Suppressor macrophage (primary cell): ENCODE data around the gene ZNF555.
"Not testable (repeated sequence)": the region's sequence is repeated elsewhere in the genome, so short reads cannot be mapped to it uniquely, and the experiment has no call there.

Experiments
- DNase-seq, 4 experiments: peaks; one replicate each; pipeline ENCODE4 v3.0.0-alpha.2; 2020 to 2022

Gene ZNF555

DNA sequence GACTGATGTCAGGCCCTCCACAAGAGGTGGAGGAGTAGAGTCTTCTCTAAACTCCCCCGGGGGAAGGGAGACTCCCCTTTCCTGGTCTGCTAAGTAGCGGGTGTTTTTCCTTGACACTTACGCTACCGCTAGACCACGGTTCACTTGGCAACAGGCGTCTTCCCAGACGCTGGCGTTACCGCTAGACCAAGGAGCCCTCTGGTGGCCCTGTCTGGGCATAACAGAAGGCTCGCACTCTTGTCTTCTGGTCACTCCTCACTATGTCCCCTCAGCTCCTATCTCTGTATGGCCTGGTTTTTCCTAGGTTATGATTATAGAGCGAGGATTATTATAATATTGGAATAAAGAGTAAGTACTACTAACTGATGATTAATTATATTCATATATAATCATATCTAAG lies 30.9 kb downstream of the ZNF555 start:
- peak in 3 of 4 experiments; percentile 24 to 43 (median 35) for DNase-seq

GRCh38 chr19:2877398-2878331 lies 36.4 kb downstream of the ZNF555 start:
- DNase-seq, result no peak

- DNase-seq, result no peak
Measured at GRCh38 chr19:2883686-2884439, 42.6 kb downstream of the ZNF555 start.

DNA sequence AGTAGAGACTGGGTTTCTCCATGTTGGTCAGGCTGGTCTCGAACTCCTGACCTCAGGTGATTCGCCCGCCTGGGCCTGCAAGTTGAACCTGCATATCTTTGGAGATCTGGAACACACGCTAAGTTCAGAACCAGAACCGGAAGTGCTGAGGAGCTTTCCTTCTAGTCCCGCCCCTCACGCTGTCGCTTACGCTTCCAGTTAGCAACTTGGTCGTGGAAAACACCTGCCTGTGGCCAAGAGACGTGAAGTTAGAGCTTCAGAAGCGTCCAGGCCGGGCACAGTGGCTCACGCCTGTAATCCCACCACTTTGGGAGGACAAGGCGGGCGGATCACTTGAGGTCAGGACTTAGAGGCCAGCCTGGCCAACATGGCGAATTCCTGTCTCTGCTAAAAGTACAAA lies 44.5 kb downstream of the ZNF555 start:
- no peak for DNase-seq

DNA sequence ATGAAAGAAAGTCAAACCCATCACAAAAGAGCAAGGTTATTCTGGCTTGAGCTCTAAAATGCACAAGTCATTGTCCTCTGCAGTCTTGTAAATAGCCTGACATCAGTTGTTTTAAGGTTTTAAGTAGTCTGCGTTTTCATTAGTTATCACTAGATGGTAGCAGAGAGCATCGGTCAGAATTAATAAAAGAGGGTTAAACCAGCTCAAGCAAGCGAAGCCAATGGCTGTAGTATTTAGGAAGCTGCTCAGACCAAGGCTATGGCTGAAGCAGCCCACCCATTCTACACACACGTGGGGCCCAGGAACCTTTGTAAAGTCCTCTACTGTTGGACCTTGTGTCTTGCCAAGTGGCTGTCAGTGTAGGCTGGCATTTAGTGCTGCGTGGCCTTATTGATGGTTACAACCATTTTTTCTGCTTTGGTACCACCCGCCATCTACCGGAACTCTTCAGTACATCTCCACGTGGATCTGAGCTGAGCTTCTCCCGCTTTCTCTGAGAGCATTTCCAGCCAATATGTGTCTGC lies 46.2 kb downstream of the ZNF555 start:
- DNase-seq, result peak; percentile 42 to 77 (median 60)

DNA sequence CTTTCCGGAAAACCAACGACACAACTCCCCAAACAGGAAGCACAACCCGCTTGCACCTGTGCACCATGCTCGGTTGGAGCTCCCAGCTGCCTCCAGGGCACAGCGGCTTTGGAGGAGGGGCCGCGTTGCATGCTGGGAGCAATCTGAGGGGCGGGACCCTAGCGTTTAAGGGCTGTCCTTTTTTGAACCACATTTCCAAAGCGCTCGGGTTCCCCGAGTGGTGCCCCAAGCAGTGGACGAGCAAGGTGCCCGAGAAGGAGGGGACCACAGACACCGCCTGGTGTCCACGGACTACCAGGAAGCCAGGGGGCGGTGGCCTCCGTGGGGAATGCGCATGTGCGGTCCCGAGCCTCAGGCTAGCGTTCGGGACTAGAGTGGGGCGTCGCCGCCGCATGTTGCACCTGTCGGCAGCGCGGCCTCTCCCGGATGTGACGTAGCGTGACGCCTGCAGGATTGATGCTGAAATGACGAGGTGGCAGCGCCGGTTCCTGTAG lies 47.5 kb downstream of the ZNF555 start:
- peak; percentile 6 to 31 (median 28) for DNase-seq

- not testable (repeated sequence) for DNase-seq
Measured at GRCh38 chr19:2890531-2890930, 49.3 kb downstream of the ZNF555 start.

- DNase-seq, result no peak
Measured at GRCh38 chr19:2896694-2897093, 55.4 kb downstream of the ZNF555 start.

DNA sequence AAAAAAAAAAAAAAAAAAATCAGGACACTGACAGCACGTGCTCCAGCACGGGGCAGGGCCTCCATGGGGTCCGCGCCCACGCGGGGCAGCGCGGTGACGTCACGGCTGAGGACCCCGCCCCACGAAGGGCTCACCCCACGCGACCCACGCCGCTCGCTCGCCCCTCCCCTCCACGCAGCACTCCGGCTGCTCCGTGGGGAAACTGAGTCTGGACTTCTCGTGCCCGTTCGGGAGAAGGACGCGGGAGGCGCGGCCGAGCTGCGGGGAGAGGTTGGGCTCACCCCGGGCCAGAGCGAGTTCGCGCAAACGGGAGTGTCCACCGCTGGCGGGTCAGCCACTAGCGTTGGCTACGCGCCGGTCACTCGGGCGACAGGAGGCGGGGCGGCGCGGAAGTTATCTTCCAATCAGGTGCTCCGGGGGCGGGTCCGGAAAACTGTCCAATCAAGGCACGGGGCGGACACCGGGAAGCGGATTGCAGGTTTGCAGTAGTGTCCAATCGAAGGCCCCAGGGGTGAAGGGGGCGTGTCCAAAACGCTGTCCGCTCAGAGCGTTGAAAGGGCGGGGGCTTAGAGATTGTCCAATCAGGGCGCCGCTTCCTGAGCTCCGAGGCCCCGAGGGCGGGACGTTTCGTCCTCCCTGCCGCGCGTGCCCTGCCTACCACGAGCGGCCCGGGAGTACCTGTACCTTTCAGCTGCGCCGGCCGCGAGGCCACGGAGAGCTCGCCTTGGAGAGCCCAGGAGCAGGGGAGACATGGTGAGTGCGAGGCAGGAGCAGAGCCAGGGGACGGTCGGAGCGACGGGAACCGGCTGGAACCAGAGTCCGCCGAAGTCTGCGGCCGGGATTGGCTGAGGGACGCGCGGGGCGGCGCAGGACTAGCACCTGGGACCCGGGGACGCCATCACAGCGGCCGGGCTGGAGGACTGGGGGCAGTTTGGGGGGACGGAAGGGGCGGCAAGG lies 59.3 kb downstream of the ZNF555 start, which contains the start of gene ZNF57:
ZNF57 (plus strand) TSS at position 633 of the 957 bp plus-strand sequence; CDS start at position 751, 118 bp downstream.
- DNase-seq, result peak; percentile 99 to 100 (median 100)

DNA sequence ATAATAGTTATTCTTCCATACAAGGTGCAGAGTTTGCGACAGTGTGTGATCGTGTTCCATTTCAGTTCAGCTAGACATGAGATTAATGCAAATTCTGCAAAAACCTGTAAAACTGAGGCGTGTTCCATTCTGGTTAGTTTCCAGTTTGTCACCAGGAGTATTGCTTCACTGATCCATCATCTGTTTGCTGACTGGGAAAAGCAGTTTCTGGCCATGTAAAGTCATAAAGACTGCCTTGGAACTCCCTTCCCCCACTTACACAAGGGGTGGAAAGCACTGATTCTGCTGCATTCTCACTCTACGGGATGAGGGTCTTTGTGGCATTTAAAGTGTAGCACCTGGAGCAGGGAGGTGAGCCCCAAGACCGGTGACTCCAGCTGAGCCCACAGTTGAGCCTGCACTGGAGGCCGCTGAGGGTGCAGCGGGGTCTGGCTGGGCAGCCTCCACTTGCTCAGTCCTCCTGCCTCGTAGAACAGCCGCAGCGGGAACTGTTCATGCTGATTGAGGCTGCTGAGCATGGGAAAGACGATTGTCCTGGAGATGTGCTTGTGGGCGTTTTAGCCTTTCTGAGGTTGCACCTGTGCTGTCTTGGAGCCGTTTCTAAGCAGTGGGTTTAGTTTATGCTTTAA lies 61.4 kb downstream of the ZNF555 start:
- no peak for DNase-seq

DNA sequence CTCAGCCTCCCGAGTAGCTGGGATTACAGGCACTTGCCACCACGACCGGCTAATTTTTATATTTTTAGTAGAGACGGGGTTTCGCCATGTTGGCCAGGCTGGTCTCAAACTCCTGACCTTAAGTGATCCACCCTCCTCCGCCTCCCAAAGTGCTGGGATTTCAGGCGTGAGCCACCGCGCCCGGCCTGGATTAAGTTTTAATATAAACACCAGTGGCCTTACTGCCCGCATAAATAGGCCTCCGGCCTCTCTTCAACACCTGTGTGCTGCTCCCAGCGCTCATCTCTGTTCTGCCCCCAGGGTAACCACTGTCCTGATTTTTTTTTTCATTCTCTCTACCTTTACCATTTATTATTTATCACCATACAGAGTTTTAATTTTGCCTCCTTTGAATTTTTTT lies 62.1 kb downstream of the ZNF555 start:
- DNase-seq, result not testable (repeated sequence)

GRCh38 chr19:2905918-2906519 lies 64.7 kb downstream of the ZNF555 start:
- DNase-seq, result no peak

DNA sequence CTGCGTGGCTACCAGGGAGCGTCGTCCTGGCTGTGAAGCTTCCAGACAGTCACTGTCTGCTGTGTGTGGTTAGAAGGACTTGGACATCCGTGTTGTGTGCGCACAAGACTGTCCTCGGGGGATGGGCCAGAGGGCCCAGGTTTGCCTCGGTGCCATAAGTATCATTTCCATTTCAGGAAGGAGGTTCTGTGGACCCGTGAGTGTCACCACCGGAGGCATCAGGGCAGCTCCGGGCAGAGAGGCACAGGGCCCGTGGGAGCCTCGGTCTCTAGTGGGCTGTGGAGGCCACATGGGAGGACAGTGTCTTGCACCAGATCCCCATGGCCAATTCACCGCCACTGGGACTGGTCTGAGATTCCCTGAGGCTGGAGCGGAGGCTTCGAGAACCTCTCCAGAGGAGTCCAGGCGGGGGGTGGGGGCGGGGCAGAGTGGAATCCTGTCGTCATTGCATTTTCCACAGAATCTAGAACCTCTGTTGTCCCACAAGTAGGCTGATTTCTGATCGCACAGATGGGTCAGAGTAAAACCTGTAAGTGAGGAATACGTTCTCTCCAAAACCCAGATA lies 65.4 kb downstream of the ZNF555 start:
- no peak for DNase-seq
